ENCODE data around the gene C10orf143.
"Not testable (repeated sequence)": the region's sequence is repeated elsewhere in the genome, so short reads cannot be mapped to it uniquely, and the experiment has no call there.

C10orf143 gene

DNA sequence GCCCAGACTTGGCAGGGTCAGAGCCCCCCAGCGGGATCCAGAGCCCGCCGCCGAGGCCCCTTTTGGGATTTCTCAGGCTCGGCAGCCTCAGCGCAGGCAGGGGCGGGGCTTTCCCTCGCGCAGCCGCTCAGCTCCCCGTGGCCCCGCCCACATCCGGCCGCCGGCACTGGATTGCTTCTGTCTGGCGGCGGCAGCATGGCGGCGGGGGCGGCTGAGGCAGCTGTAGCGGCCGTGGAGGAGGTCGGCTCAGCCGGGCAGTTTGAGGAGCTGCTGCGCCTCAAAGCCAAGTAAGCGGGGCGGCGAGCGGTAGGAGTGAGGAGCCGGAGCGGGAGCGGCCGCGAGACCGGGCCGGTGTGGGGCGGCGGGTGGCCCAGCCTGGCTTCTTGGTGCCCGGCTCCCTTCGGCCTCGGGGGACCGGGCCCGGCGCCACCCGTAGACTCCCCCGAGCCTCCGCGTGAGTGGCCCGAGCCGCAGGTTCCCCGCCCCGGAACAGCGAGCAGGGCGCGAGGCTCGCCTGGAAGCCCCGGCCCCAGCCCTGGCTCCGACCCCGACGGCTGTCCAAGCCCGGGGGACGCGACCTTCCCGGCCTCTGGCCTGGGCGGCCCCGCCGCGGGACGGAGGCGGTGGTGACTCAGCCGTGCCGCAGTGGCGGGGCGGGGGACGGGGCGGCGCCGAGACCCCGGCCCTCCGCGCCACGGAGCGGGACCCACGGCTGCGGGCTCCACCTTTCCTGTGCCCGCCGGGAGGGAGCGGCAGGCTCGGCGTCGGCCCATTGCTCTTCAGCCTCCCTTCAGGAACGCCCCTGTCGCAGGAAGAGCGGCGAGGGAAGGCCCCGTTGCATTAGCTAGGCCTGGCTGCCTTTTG, 25.8 kb upstream of the C10orf143 start, which contains the start of gene GLRX3:
GLRX3 (plus strand) TSS at position 166 of the 864 bp plus-strand sequence; CDS start at position 196, 30 bp downstream.
- Histone ChIP-seq H3K4me1 (ENCODE audit: insufficient read depth, low read length) (peaks cover 29% of the 10 kb centered on the region), H3K27ac (ENCODE audit: low read depth, low read length) (peak within 1 kb of the TSS; percentile 75), H3K27me3 (ENCODE audit: control insufficient read depth in 1 of 2, insufficient read depth in 2 of 2, low read length in 2 of 2) (no peaks in the 10 kb centered on the region), H3K4me3 (ENCODE audit: low read depth in 1 of 2, low read length in 2 of 2) (peak within 1 kb of the TSS; percentile 59 to 92), H3K9ac (ENCODE audit: low read length) (peak within 1 kb of the TSS; percentile 82), H3K9me3 (ENCODE audit: low read length) (no peaks in the 10 kb centered on the region), H3K36me3 (ENCODE audit: insufficient read depth, low read length) (no peaks in the 10 kb centered on the region)

DNA sequence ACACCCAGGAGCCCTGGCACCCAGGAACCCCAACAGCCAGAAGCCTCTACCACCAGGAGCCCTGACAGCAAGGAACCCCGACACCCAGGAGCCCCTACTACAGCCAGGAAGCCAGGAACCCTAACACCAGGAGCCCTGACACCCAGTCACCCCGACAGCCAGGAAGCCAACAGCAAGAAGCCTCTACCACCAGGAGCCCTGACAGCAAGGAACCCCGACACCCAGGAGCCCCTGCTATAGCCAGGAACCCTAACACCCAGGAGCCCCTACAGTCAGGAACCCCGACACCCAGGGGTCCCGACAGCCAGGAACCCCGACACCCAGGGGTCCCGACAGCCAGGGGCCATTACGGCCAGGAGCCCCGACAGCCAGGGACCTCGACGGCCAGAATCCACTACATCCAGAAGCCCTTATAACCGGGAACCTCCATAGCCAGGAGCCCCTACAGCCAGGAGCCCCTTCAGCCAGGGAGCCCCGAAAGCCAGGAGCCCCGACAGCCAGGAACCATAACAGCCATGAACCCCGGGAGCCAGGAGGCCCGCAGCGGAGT, 25.1 kb upstream of the C10orf143 start:
- H3K27me3 ChIP-seq (ENCODE audit: control insufficient read depth in 1 of 2, insufficient read depth in 2 of 2, low read length in 2 of 2) = no peaks in the 10 kb centered on the region
- no peaks in the 10 kb centered on the region for H3K36me3 ChIP-seq (ENCODE audit: insufficient read depth, low read length)
- H3K4me3 ChIP-seq (ENCODE audit: low read depth in 1 of 2, low read length in 2 of 2) = peak overlapping the region; percentile 59 to 92
- no peaks in the 10 kb centered on the region for H3K9me3 ChIP-seq (ENCODE audit: low read length)
- peak overlapping the region; percentile 82 for H3K9ac ChIP-seq (ENCODE audit: low read length)
- H3K27ac ChIP-seq (ENCODE audit: low read depth, low read length) = peak overlapping the region; percentile 75
- H3K4me1 ChIP-seq (ENCODE audit: insufficient read depth, low read length) = peaks cover 23% of the 10 kb centered on the region

DNA sequence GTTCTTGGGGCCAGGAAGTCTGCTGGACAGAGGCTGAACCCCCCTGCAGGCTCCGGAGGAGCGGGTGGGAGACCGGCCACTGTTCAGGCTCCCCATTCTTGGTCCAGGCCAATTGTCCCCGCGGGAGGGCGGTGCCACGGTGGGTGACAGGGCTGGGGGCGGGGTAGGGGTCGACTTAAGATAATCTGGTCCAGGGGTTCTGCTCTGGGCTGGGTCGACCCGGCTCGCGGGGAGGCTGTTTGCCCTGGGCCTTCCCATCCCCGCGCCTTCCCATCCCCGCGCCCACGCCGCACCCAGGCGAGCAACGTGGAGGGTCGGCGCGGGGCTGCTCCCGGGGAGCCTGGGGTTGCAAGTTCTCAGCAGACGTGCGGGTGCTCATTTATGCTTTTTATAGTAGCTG, 18.3 kb upstream of the C10orf143 start:
- Histone ChIP-seq H3K27ac (ENCODE audit: low read depth, low read length) (no peak overlapping the region), H3K36me3 (ENCODE audit: insufficient read depth, low read length) (no peaks in the 10 kb centered on the region), H3K4me3 (ENCODE audit: low read depth in 1 of 2, low read length in 2 of 2) (no peak overlapping the region)

DNA sequence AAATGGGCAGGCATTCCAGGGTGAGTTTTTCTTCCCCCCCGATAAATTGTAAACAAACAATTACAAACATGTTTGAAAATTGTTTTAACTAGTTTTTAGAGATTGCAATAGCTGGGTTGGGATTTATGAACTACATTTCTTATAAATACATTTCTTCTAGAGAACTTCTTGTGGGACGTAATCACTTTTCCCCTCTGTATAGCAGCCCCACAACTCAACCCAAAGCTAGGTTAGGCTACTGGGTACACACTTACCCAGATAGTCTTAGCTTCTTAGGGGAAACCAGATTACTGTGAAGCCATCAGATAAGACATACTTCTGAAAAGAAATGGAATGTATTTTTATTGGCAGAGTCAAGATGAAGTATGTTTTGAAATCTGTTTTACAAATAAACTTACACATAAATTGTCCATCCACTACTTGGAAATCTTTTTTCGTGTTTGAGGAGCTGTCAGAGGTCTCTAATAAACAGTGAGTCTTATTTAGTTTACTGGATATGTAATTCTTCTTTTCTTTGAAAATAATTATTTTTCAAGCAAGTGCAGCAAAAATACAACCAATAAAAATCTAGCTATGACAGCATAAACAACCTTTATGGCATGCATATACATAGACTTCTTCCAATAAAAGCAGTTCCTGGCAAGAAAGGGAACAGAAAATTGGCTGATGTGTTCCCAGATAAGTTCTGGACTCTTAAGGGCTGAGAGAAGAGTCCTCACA, 17.6 kb upstream of the C10orf143 start:
- Histone ChIP-seq H3K27ac (ENCODE audit: low read depth, low read length) (no peak overlapping the region), H3K36me3 (ENCODE audit: insufficient read depth, low read length) (no peaks in the 10 kb centered on the region), H3K4me3 (ENCODE audit: low read depth in 1 of 2, low read length in 2 of 2) (no peak overlapping the region), H3K4me1 (ENCODE audit: insufficient read depth, low read length) (no peaks in the 10 kb centered on the region), H3K9me3 (ENCODE audit: low read length) (no peaks in the 10 kb centered on the region), H3K27me3 (ENCODE audit: control insufficient read depth in 1 of 2, insufficient read depth in 2 of 2, low read length in 2 of 2) (peaks cover 5% of the 10 kb centered on the region in 2 donors), H3K9ac (ENCODE audit: low read length) (no peak overlapping the region)

More for the DNA sequence above, 18.3 kb upstream of the C10orf143 start:
- Histone ChIP-seq H3K27me3 (ENCODE audit: control insufficient read depth in 1 of 2, insufficient read depth in 2 of 2, low read length in 2 of 2) (peaks cover 5% of the 10 kb centered on the region in 2 donors), H3K9me3 (ENCODE audit: low read length) (no peaks in the 10 kb centered on the region), H3K4me1 (ENCODE audit: insufficient read depth, low read length) (no peaks in the 10 kb centered on the region), H3K9ac (ENCODE audit: low read length) (no peak overlapping the region)

DNA sequence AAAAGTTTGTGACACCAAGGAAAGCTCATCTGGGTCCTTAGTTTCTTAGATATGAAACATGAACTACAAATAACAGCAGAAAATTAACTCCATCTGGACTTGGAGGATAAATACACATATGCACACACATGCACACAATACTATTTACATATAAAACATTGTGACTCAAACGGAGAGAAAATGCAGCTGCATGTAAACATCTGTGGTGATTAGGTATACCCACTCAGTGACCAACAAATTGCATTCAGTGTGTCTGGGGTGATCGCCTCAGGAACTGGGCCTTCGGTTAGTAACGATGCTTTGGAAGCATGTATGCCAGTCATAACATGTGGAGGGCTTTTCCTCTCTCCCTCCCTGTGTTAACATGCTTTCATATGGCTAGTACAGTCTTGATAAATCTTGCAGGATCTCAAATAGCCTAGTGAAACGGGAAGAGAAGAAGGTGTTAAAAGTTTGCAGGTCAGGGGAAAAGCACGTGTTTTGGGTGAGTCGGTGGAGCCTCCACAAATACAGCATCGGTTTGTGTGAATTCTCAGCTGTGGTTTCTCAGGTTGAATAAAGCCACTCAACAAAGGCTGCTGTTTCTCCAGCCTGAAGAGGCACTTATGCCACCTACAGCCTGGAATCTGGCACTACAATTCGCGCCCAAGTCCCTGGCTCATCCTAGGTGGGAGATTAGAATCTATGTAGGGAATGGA, 16.9 kb upstream of the C10orf143 start:
- Histone ChIP-seq H3K4me1 (ENCODE audit: insufficient read depth, low read length) (no peaks in the 10 kb centered on the region), H3K9ac (ENCODE audit: low read length) (no peak overlapping the region), H3K36me3 (ENCODE audit: insufficient read depth, low read length) (no peaks in the 10 kb centered on the region), H3K27me3 (ENCODE audit: control insufficient read depth in 1 of 2, insufficient read depth in 2 of 2, low read length in 2 of 2) (peaks cover 5% of the 10 kb centered on the region in 2 donors), H3K4me3 (ENCODE audit: low read depth in 1 of 2, low read length in 2 of 2) (no peak overlapping the region), H3K9me3 (ENCODE audit: low read length) (no peaks in the 10 kb centered on the region), H3K27ac (ENCODE audit: low read depth, low read length) (no peak overlapping the region)

DNA sequence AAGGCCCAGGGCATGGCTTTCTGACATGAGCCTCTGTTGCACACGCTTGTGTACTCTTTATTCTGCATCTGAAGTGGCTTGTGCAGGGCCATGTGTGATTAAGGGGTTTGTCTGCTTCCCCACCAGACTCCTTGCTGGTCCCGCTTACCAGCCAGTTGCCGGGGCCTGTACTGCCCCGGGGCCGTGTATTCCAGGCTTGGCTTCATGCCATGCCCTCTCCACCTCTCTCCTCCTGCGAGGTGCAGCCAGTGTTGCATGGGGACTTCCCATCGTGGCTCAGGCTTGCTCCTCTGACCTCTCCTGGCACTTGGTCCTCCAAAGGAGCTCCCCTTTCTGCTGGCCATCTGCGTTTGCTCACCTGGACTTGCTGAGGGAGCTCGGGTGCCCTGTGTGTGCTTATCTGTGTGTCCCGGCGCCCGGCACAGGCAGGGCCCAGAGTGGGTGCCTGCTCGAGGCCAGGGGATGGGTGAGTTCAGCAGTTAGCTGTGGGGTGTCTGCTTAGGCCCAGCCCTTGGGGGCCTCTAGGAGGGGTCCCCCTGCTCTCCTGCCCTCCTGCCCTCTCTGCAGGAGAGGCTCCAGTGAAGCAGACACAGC, 11.0 kb upstream of the C10orf143 start:
- Histone ChIP-seq H3K9ac (ENCODE audit: low read length) (no peak overlapping the region), H3K9me3 (ENCODE audit: low read length) (no peaks in the 10 kb centered on the region), H3K4me3 (ENCODE audit: low read depth in 1 of 2, low read length in 2 of 2) (no peak overlapping the region), H3K4me1 (ENCODE audit: insufficient read depth, low read length) (no peaks in the 10 kb centered on the region), H3K27me3 (ENCODE audit: control insufficient read depth in 1 of 2, insufficient read depth in 2 of 2, low read length in 2 of 2) (no peaks in the 10 kb centered on the region), H3K36me3 (ENCODE audit: insufficient read depth, low read length) (no peaks in the 10 kb centered on the region), H3K27ac (ENCODE audit: low read depth, low read length) (no peak overlapping the region)

DNA sequence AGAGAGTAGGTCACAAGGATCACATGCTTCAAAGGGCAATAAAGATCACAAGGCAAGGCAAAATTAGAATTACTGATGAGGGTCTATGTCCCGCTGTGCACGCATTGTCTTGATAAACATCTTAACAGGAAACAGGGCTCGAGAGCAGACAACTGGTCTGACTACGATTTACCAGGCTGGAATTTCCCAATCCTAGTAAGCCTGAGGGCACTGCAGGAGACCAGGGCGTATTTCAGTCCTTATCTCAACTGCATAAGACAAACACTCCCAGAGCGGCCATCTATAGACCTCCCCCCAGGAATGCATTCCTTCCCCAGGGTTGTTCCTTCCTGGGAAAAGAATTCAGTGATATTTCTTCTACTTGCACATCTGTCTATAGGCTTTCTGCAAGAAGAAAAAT, 6.9 kb upstream of the C10orf143 start:
- H3K36me3 ChIP-seq (ENCODE audit: insufficient read depth, low read length); H3K9me3 ChIP-seq (ENCODE audit: low read length); H3K27ac ChIP-seq (ENCODE audit: low read depth, low read length); H3K27me3 ChIP-seq (ENCODE audit: control insufficient read depth in 1 of 2, insufficient read depth in 2 of 2, low read length in 2 of 2); H3K9ac ChIP-seq (ENCODE audit: low read length); H3K4me3 ChIP-seq (ENCODE audit: low read depth in 1 of 2, low read length in 2 of 2); H3K4me1 ChIP-seq (ENCODE audit: insufficient read depth, low read length): not testable (repeated sequence)

DNA sequence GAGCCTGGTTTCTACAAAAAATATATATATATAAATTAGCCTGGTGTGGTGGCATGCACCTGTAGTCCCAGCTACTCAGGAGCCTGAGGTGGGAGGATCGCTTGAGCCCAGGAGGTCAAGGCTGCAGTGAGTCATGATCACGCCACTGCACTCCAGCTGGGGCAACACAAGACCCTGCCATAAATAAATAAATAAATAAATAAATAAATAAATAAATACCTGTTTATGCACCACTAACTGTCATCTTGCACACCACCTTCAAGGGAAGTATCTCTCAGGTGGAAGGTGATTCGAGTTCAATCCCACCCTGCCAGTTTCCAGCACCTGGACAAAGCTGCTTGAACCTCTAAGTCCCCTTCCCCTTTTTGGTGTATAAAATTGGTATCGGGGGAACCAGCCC, 6.3 kb upstream of the C10orf143 start:
- not testable (repeated sequence) for H3K9ac ChIP-seq (ENCODE audit: low read length); H3K27ac ChIP-seq (ENCODE audit: low read depth, low read length); H3K27me3 ChIP-seq (ENCODE audit: control insufficient read depth in 1 of 2, insufficient read depth in 2 of 2, low read length in 2 of 2); H3K36me3 ChIP-seq (ENCODE audit: insufficient read depth, low read length); H3K4me3 ChIP-seq (ENCODE audit: low read depth in 1 of 2, low read length in 2 of 2); H3K9me3 ChIP-seq (ENCODE audit: low read length)
- H3K4me1 ChIP-seq (ENCODE audit: insufficient read depth, low read length) = peaks cover 11% of the 10 kb centered on the region

DNA sequence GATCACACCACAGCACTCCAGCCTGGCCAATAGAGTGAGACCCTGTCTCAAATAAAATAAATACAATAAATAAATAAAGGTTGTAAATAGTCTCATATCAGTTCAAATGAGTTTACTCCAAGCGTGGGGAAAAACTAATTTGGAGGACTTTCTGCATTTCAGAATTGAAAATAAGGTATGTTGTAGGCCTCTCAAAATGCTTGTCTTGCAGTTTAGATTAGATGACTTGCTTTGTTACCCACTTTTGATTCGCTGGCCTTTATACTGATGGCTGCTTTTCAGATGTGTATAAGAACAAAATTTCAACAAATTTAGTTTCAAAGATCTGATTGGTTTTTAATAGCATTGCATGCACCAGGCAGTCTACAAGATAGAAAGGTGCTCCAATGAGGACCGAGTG, 2.2 kb upstream of the C10orf143 start:
- no peaks in the 10 kb centered on the region for H3K27me3 ChIP-seq (ENCODE audit: control insufficient read depth in 1 of 2, insufficient read depth in 2 of 2, low read length in 2 of 2)
- H3K9me3 ChIP-seq (ENCODE audit: low read length) = no peaks in the 10 kb centered on the region
- H3K4me1 ChIP-seq (ENCODE audit: insufficient read depth, low read length) = peaks cover 26% of the 10 kb centered on the region
- no peak overlapping the region for H3K4me3 ChIP-seq (ENCODE audit: low read depth in 1 of 2, low read length in 2 of 2)
- no peak overlapping the region for H3K9ac ChIP-seq (ENCODE audit: low read length)
- no peak overlapping the region for H3K27ac ChIP-seq (ENCODE audit: low read depth, low read length)
- H3K36me3 ChIP-seq (ENCODE audit: insufficient read depth, low read length) = no peaks in the 10 kb centered on the region

DNA sequence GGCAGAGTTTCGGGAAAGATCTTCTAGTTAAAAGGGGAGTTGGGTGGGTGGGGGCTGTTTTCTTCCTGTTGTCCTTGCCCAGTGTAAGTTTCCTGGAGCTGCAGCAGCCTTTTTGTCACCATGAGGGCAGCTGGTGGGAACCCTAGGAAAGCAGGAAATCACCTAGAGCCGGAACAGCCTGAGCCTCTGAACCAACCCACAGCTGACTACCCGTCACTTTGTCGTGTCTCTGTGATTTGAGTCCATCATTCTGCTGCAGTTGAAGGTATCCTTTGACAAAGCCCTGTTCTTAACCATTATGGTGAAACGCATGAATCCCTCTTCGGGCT, 1.2 kb upstream of the C10orf143 start:
- peaks cover 26% of the 10 kb centered on the region for H3K4me1 ChIP-seq (ENCODE audit: insufficient read depth, low read length)
- no peaks in the 10 kb centered on the region for H3K27me3 ChIP-seq (ENCODE audit: control insufficient read depth in 1 of 2, insufficient read depth in 2 of 2, low read length in 2 of 2)
- H3K4me3 ChIP-seq (ENCODE audit: low read depth in 1 of 2, low read length in 2 of 2) = peak overlapping the region; percentile 85 to 93
- peak overlapping the region; percentile 91 for H3K27ac ChIP-seq (ENCODE audit: low read depth, low read length)
- H3K9me3 ChIP-seq (ENCODE audit: low read length) = no peaks in the 10 kb centered on the region
- H3K9ac ChIP-seq (ENCODE audit: low read length) = no peak overlapping the region
- H3K36me3 ChIP-seq (ENCODE audit: insufficient read depth, low read length) = no peaks in the 10 kb centered on the region

All from muscle layer of colon (tissue), 2 donors.